PC-3 (cell line): ENCODE data around the gene CAMK2A. TPM values are rescaled to one million over a fixed set of nuclear protein-coding genes. Genes with fewer than 3 reads are reported as not detected.
A peak's percentile ranks its signal among the peaks of the same experiment; 100 is the strongest.

Experiments
- ATAC-seq: fragments of 200-7000 bp; cut with Tn5 transposase; 2 replicates; pipeline ENCODE4 v1.9.1; 2020; ENCODE audit warnings: mild to moderate bottlenecking, moderate library complexity
- BruUV-seq: library from RNA; stranded (reverse); fragments of 400-500 nt; replicated peaks from 2 replicates; lab custom pipeline; 2021; lab: Mats Ljungman, UMichigan
- CTCF ChIA-PET: fragments of 300-600 bp; sonication (Branson Sonifier 250); formaldehyde crosslinking; loops from one replicate; lab custom pipeline; 2022; ENCODE audit warnings: antibody characterized with exemption; lab: Charles Lee
- POLR2A ChIA-PET: fragments of 300-600 bp; sonication (Branson Sonifier 250); formaldehyde crosslinking; loops from one replicate; lab custom pipeline; 2022; ENCODE audit warnings: antibody characterized with exemption; ENCODE audit not compliant: unreplicated experiment; lab: Charles Lee
- DNase-seq: peaks from one replicate; pipeline ENCODE4 v3.0.0-alpha.2; 2015
- H2AFZ ChIP-seq: fragments of 300-600 bp; sonication (generic); 2 replicates; pipeline ENCODE4 v1.6.0; 2016; ENCODE audit warnings: antibody characterized with exemption, low read length
- H3F3A ChIP-seq: fragments of 300-600 bp; sonication (generic); one replicate; pipeline ENCODE4 v1.6.0; 2017; ENCODE audit warnings: antibody characterized with exemption, low read length, control low read depth, mild to moderate bottlenecking; ENCODE audit not compliant: unreplicated experiment
- H3K27ac ChIP-seq: fragments of 300-600 bp; sonication (generic); 2 replicates; pipeline ENCODE4 v1.5.1; 2016; ENCODE audit warnings: mild to moderate bottlenecking, low read length
- H3K27me3 ChIP-seq: fragments of 300-600 bp; sonication (generic); 2 replicates; pipeline ENCODE4 v1.6.1; 2016; ENCODE audit warnings: low read length, mixed read lengths
- H3K36me3 ChIP-seq: fragments of 300-600 bp; sonication (generic); 2 replicates; pipeline ENCODE4 v1.6.1; 2016; ENCODE audit warnings: low read depth, mixed run types, low read length, mixed read lengths
- H3K4me1 ChIP-seq: fragments of 300-600 bp; sonication (generic); 2 replicates; pipeline ENCODE4 v1.5.1; 2016; ENCODE audit warnings: low read length; ENCODE audit not compliant: insufficient read depth
- H3K4me2 ChIP-seq: fragments of 300-600 bp; sonication (generic); 2 replicates; pipeline ENCODE4 v1.6.0; 2016; ENCODE audit warnings: low read length
- H3K4me3 ChIP-seq: fragments of 300-600 bp; sonication (generic); 2 replicates; pipeline ENCODE4 v1.5.1; 2016; ENCODE audit warnings: mild to moderate bottlenecking, low read length, mixed read lengths
- H3K79me2 ChIP-seq: fragments of 300-600 bp; sonication (generic); 2 replicates; pipeline ENCODE4 v1.6.1; 2017; ENCODE audit warnings: low read length, mixed read lengths
- H3K9ac ChIP-seq: fragments of 300-600 bp; sonication (generic); 2 replicates; pipeline ENCODE4 v1.6.0; 2016; ENCODE audit warnings: mild to moderate bottlenecking, low read length
- H3K9me2 ChIP-seq: fragments of 300-600 bp; sonication (generic); replicated peaks from 2 replicates; pipeline ENCODE4 v1.6.1; 2016; ENCODE audit warnings: mixed run types, low read length, mixed read lengths
- H3K9me3 ChIP-seq: fragments of 300-600 bp; sonication (generic); 2 replicates; pipeline ENCODE4 v1.6.1; 2016; ENCODE audit warnings: low read length, mixed read lengths
- H4K20me1 ChIP-seq: fragments of 300-600 bp; sonication (generic); 2 replicates; pipeline ENCODE4 v1.6.1; 2016; ENCODE audit warnings: low read length, mixed read lengths
- EZH2 ChIP-seq: fragments of 300-600 bp; sonication (generic); IDR thresholded peaks from one replicate; pipeline ENCODE4 v1.6.1; 2017; ENCODE audit warnings: antibody characterized with exemption, mild to moderate bottlenecking, low read length; ENCODE audit not compliant: unreplicated experiment
- EZH2phosphoT487 ChIP-seq: fragments of 300-600 bp; sonication (generic); IDR thresholded peaks from 2 replicates; pipeline ENCODE4 v1.6.1; 2018; ENCODE audit warnings: mild to moderate bottlenecking, antibody characterized with exemption, low read length, borderline replicate concordance
- intact Hi-C: fragments of 100-400 bp; cut with micrococcal nuclease; formaldehyde crosslinking; loops from 2 replicates; pipeline ENCODE4 v1.9.0; 2023
- total RNA-seq: library from RNA; depleted of rRNA; stranded (reverse); fragments of >200 nt; gene quantifications from 2 replicates; pipeline ENCODE4 v1.2.3, GENCODE V29; 2014
- TF ChIP-seq, protein P1 (sequence below): fragments of 300-600 bp; sonication (generic); conservative IDR thresholded peaks from 2 replicates; pipeline ENCODE4 v1.5.1; 2017; ENCODE audit warnings: antibody characterized with exemption, low read depth, mild to moderate bottlenecking, low read length

The CAMK2A gene
- total RNA-seq, 1 experiment from 2014 or later: 0.15 TPM

GRCh38 chr5:150279330-150280020 lies 10.1 kb downstream of the CAMK2A start:
- Histone ChIP-seq H3K4me3 (no peak overlapping the region), H3K27me3 (peaks cover 32% of the 10 kb centered on the region), H3K9me2 (no peaks in the 10 kb centered on the region), H3F3A (no peaks in the 10 kb centered on the region), H3K79me2 (no peaks in the 10 kb centered on the region), H3K36me3 (no peaks in the 10 kb centered on the region), H3K9ac (no peak overlapping the region), H4K20me1 (no peaks in the 10 kb centered on the region), H3K4me1 (no peaks in the 10 kb centered on the region), H3K27ac (no peak overlapping the region), H2AFZ (no peak overlapping the region), H3K4me2 (no peak overlapping the region), H3K9me3 (no peaks in the 10 kb centered on the region)
- POLR2A ChIA-PET: no interaction called here
- BruUV-seq: no TSS peak
- ATAC-seq (no peak), DNase-seq (no peak)
- intact Hi-C loops: no loop called here
- TF ChIP-seq, protein P1, sequence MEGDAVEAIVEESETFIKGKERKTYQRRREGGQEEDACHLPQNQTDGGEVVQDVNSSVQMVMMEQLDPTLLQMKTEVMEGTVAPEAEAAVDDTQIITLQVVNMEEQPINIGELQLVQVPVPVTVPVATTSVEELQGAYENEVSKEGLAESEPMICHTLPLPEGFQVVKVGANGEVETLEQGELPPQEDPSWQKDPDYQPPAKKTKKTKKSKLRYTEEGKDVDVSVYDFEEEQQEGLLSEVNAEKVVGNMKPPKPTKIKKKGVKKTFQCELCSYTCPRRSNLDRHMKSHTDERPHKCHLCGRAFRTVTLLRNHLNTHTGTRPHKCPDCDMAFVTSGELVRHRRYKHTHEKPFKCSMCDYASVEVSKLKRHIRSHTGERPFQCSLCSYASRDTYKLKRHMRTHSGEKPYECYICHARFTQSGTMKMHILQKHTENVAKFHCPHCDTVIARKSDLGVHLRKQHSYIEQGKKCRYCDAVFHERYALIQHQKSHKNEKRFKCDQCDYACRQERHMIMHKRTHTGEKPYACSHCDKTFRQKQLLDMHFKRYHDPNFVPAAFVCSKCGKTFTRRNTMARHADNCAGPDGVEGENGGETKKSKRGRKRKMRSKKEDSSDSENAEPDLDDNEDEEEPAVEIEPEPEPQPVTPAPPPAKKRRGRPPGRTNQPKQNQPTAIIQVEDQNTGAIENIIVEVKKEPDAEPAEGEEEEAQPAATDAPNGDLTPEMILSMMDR: no peak
- TF ChIP-seq EZH2phosphoT487 (no peak), EZH2 (no peak)
- CTCF ChIA-PET: no interaction called here

- H3K27me3 ChIP-seq: peaks cover 32% of the 10 kb centered on the region
- H2AFZ ChIP-seq: no peak overlapping the region
- TF ChIP-seq EZH2phosphoT487 (no peak), EZH2 (no peak)
- TF ChIP-seq, protein P1: no peak
- DNase-seq: peak; percentile 41
- no peaks in the 10 kb centered on the region for H3K9me3 ChIP-seq
- BruUV-seq: no TSS peak
- ChIA-PET CTCF (no interaction called here), POLR2A (no interaction called here)
- no peak overlapping the region for H3K4me2 ChIP-seq
- no peaks in the 10 kb centered on the region for H3K79me2 ChIP-seq
- H3K36me3 ChIP-seq: no peaks in the 10 kb centered on the region
- H3K4me1 ChIP-seq: no peaks in the 10 kb centered on the region
- no peaks in the 10 kb centered on the region for H3K9me2 ChIP-seq
- ATAC-seq: peak; percentile 76
- H3K4me3 ChIP-seq: no peak overlapping the region
- intact Hi-C loops: no loop called here
- no peak overlapping the region for H3K27ac ChIP-seq
- H3K9ac ChIP-seq: no peak overlapping the region
- H4K20me1 ChIP-seq: no peaks in the 10 kb centered on the region
- no peaks in the 10 kb centered on the region for H3F3A ChIP-seq
These were observed 10.7 kb downstream of the CAMK2A start for GRCh38 chr5:150278916-150279315.

GRCh38 chr5:150278046-150278730 lies 11.4 kb downstream of the CAMK2A start:
- CTCF ChIA-PET: no interaction called here
- no peaks in the 10 kb centered on the region for H3K4me1 ChIP-seq
- H3K27me3 ChIP-seq: peaks cover 33% of the 10 kb centered on the region
- no peaks in the 10 kb centered on the region for H3K9me2 ChIP-seq
- no peaks in the 10 kb centered on the region for H3K36me3 ChIP-seq
- no peak overlapping the region for H3K4me2 ChIP-seq
- POLR2A ChIA-PET: no interaction called here
- H4K20me1 ChIP-seq: no peaks in the 10 kb centered on the region
- BruUV-seq: no TSS peak
- H3K9ac ChIP-seq: no peak overlapping the region
- no peak overlapping the region for H2AFZ ChIP-seq
- H3K79me2 ChIP-seq: no peaks in the 10 kb centered on the region
- H3F3A ChIP-seq: no peaks in the 10 kb centered on the region
- intact Hi-C loops: no loop called here
- no peak overlapping the region for H3K27ac ChIP-seq
- H3K4me3 ChIP-seq: no peak overlapping the region
- H3K9me3 ChIP-seq: no peaks in the 10 kb centered on the region
- no peak for DNase-seq
- TF ChIP-seq, protein P1: no peak
- no peak for TF ChIP-seq EZH2
- TF ChIP-seq EZH2phosphoT487: no peak
- no peak for ATAC-seq
